HG03460 (cell line): ENCODE results near the gene ICAM2.
A peak's percentile ranks its signal among the peaks of the same experiment; 100 is the strongest.

Source experiments
- ATAC-seq: cut with Tn5 transposase; IDR thresholded peaks from one replicate; pipeline ENCODE4 v1.9.1; 2021; ENCODE audit not compliant: unreplicated experiment

The ICAM2 gene

GRCh38 chr17:64045176-64045575 lies 24.7 kb upstream of the ICAM2 start:
- ATAC-seq = no peak

GRCh38 chr17:64042700-64043485 lies 22.5 kb upstream of the ICAM2 start:
- no peak for ATAC-seq

GRCh38 chr17:64041912-64042311 lies 21.5 kb upstream of the ICAM2 start:
- ATAC-seq = no peak

GRCh38 chr17:64040206-64040605 lies 19.8 kb upstream of the ICAM2 start:
- ATAC-seq = no peak

- no peak for ATAC-seq
Observed at GRCh38 chr17:64039106-64039400, 18.6 kb upstream of the ICAM2 start.

GRCh38 chr17:64038331-64039105 lies 18.1 kb upstream of the ICAM2 start:
- no peak for ATAC-seq

- ATAC-seq = no peak
Observed at GRCh38 chr17:64037802-64038201, 17.4 kb upstream of the ICAM2 start.

GRCh38 chr17:64037180-64037579 lies 16.7 kb upstream of the ICAM2 start:
- ATAC-seq = no peak

- ATAC-seq = no peak
Observed at GRCh38 chr17:64036198-64036922, 15.9 kb upstream of the ICAM2 start.

GRCh38 chr17:64032081-64032480 lies 11.6 kb upstream of the ICAM2 start:
- no peak for ATAC-seq

- ATAC-seq = no peak
Observed at GRCh38 chr17:64028874-64029464, 8.5 kb upstream of the ICAM2 start.

GRCh38 chr17:64025732-64026294 lies 5.4 kb upstream of the ICAM2 start:
- ATAC-seq = peak; percentile 51

GRCh38 chr17:64024781-64025731 lies 4.6 kb upstream of the ICAM2 start:
- ATAC-seq = no peak

GRCh38 chr17:64024215-64024654 lies 3.8 kb upstream of the ICAM2 start:
- no peak for ATAC-seq

GRCh38 chr17:64022611-64023063 lies 2.2 kb upstream of the ICAM2 start:
- no peak for ATAC-seq

GRCh38 chr17:64019551-64019961 lies 877 bp downstream of the ICAM2 start:
- peak; percentile 6 for ATAC-seq

- no peak for ATAC-seq
Observed at GRCh38 chr17:64017381-64017980, 3.0 kb downstream of the ICAM2 start.

- ATAC-seq = no peak
Observed at GRCh38 chr17:64016974-64017373, 3.5 kb downstream of the ICAM2 start.

GRCh38 chr17:64016231-64016784 lies 4.1 kb downstream of the ICAM2 start:
- ATAC-seq = no peak
